HepG2 (cell line): ENCODE results near the gene DBN1. TPM values are rescaled to one million over a fixed set of nuclear protein-coding genes. Genes with fewer than 3 reads are reported as not detected.

Experiments
- ATAC-seq: fragments of 200-7000 bp; cut with Tn5 transposase; 3 replicates; pipeline ENCODE4 v1.9.1; 2020; ENCODE audit warnings: mild to moderate bottlenecking, moderate library complexity
- BruUV-seq: library from RNA; stranded (reverse); fragments of 400-500 nt; replicated peaks from 2 replicates; lab custom pipeline; 2021; lab: Mats Ljungman, UMichigan
- CTCF ChIA-PET: fragments of 300-600 bp; formaldehyde crosslinking; extraction: SDS; loops from one replicate; lab custom pipeline; 2021; ENCODE audit warnings: low total read pairs, inconsistent platforms, low intra/inter-chr PET ratio; lab: Yijun Ruan, JAX
- POLR2A ChIA-PET: fragments of 350-600 bp; sonication (Branson Sonifier 250); formaldehyde crosslinking; loops from one replicate; lab custom pipeline; 2020; ENCODE audit warnings: antibody characterized with exemption, inconsistent platforms; lab: Yijun Ruan, JAX
- DNase-seq: peaks from one replicate; pipeline ENCODE4 v3.0.0-alpha.2; 2015; ENCODE audit warnings: low spot score
- FAIRE-seq: peaks from 3 replicates; lab custom pipeline; 2011; peaks lifted over from hg19 to GRCh38; lab: Jason Lieb, UNC
- H2AFZ ChIP-seq: one replicate; pipeline ENCODE4 v1.6.1; 2011; ENCODE audit warnings: low read length, inconsistent platforms
- H3K27ac ChIP-seq: fragments of 300-600 bp; 3 replicates; pipeline ENCODE4 v1.8.0; 2011; ENCODE audit warnings: mixed run types, mild to moderate bottlenecking, mixed read lengths, low read length, inconsistent platforms; ENCODE audit not compliant: insufficient read depth; ENCODE audit errors: extremely low read length
- H3K27me3 ChIP-seq, 2 experiments: fragments of 200-600 bp in 1 of 2; 2 replicates in 1 of 2; 3 replicates in 1 of 2; pipeline versions ENCODE4 v1.6.0 to v1.8.0; 2011; ENCODE audit warnings: low read length in 2 of 2, mild to moderate bottlenecking in 2 of 2, moderate library complexity in 2 of 2, inconsistent platforms in 1 of 2; ENCODE audit not compliant: insufficient read depth in 2 of 2, control insufficient read depth in 1 of 2
- H3K36me3 ChIP-seq, 2 experiments: fragments of 200-600 bp in 1 of 2; replicated peaks in 1 of 2; 2 replicates in 1 of 2; 3 replicates in 1 of 2; pipeline versions ENCODE4 v1.5.1 to v1.8.0; 2011; ENCODE audit warnings: low read length in 2 of 2, inconsistent platforms in 1 of 2; ENCODE audit not compliant: insufficient read depth in 2 of 2, control insufficient read depth in 1 of 2
- H3K4me1 ChIP-seq: 2 replicates; pipeline ENCODE4 v1.5.1; 2012; ENCODE audit warnings: low read length, inconsistent platforms; ENCODE audit not compliant: insufficient read depth
- H3K4me2 ChIP-seq: 2 replicates; pipeline ENCODE4 v1.6.0; 2011; ENCODE audit warnings: low read depth, low read length, inconsistent platforms
- H3K4me3 ChIP-seq, 3 experiments: fragments of 200-600 bp in 1 of 3; sonication (generic), shearing (Covaris generic) in 1 of 3; replicated peaks in 1 of 3; 2 replicates each; pipeline ENCODE4 v1.5.1; 2011 to 2016; ENCODE audit warnings: low read length in 3 of 3, inconsistent platforms in 2 of 3, low read depth in 2 of 3, mild to moderate bottlenecking in 2 of 3, control low read depth in 1 of 3, mixed read lengths in 1 of 3; ENCODE audit not compliant: insufficient read depth in 1 of 3
- H3K79me2 ChIP-seq: one replicate; pipeline ENCODE4 v1.6.1; 2011; ENCODE audit warnings: low read length, inconsistent platforms; ENCODE audit not compliant: insufficient read depth
- H3K9ac ChIP-seq: 2 replicates; pipeline ENCODE4 v1.6.0; 2011; ENCODE audit warnings: mild to moderate bottlenecking, low read depth, low read length, inconsistent platforms; ENCODE audit not compliant: insufficient read depth
- H3K9me3 ChIP-seq: 2 replicates; pipeline ENCODE4 v1.5.1; 2012; ENCODE audit warnings: mild to moderate bottlenecking, low read length
- H4K20me1 ChIP-seq: 2 replicates; pipeline ENCODE4 v1.6.0; 2011; ENCODE audit warnings: inconsistent platforms, mild to moderate bottlenecking, low read length, moderate library complexity; ENCODE audit not compliant: insufficient read depth
- FOSL2 ChIP-seq: sonication (generic); formaldehyde crosslinking; IDR thresholded peaks from 2 replicates; pipeline ENCODE4 v1.4.0; 2020; ENCODE audit warnings: missing genetic modification reagents
- KLF13 ChIP-seq: sonication (generic); formaldehyde crosslinking; IDR thresholded peaks from 2 replicates; pipeline ENCODE4 v1.4.0; 2020; ENCODE audit warnings: mild to moderate bottlenecking, missing genetic modification reagents
- LCORL ChIP-seq, 2 experiments: fragments of 450-650 bp in 1 of 2; sonication (generic) in 1 of 2; formaldehyde crosslinking in 1 of 2; IDR thresholded peaks; 2 replicates each; pipeline versions ENCODE4 v1.5.0 to v1.6.1; 2017 to 2020; ENCODE audit warnings: antibody characterized with exemption in 1 of 2, missing genetic modification reagents in 1 of 2
- MED13 ChIP-seq: sonication (generic); formaldehyde crosslinking; IDR thresholded peaks from 2 replicates; pipeline ENCODE4 v1.5.0; 2020; ENCODE audit warnings: missing genetic modification reagents
- NPAS2 ChIP-seq: sonication (generic); formaldehyde crosslinking; IDR thresholded peaks from 2 replicates; pipeline ENCODE4 v1.8.0; 2022; ENCODE audit warnings: mild to moderate bottlenecking, missing genetic modification reagents, borderline replicate concordance
- NR2C2 ChIP-seq: sonication (generic); formaldehyde crosslinking; IDR thresholded peaks from 2 replicates; pipeline ENCODE4 v1.4.0; 2020; ENCODE audit warnings: missing genetic modification reagents, mild to moderate bottlenecking, moderate library complexity, borderline replicate concordance
- PATZ1 ChIP-seq: sonication (generic); formaldehyde crosslinking; IDR thresholded peaks from 2 replicates; pipeline ENCODE4 v1.4.0; 2020; ENCODE audit warnings: missing genetic modification reagents
- TAF1 ChIP-seq: sonication (generic); formaldehyde crosslinking; IDR thresholded peaks from 2 replicates; pipeline ENCODE4 v1.4.0; 2020; ENCODE audit warnings: missing genetic modification reagents
- UBTF ChIP-seq: sonication (generic); formaldehyde crosslinking; IDR thresholded peaks from 2 replicates; pipeline ENCODE4 v1.4.0; 2020; ENCODE audit warnings: mild to moderate bottlenecking, missing genetic modification reagents
- ZC3H13 ChIP-seq: sonication (generic); formaldehyde crosslinking; IDR thresholded peaks from 2 replicates; pipeline ENCODE4 v1.8.1; 2023; ENCODE audit warnings: mild to moderate bottlenecking, missing genetic modification reagents, moderate library complexity
- ZFX ChIP-seq: sonication (generic); formaldehyde crosslinking; IDR thresholded peaks from 2 replicates; pipeline ENCODE4 v1.4.0; 2020; ENCODE audit warnings: mild to moderate bottlenecking, low read depth, missing genetic modification reagents, moderate library complexity
- ZNF160 ChIP-seq: sonication (generic); formaldehyde crosslinking; IDR thresholded peaks from 2 replicates; pipeline ENCODE4 v1.8.0; 2022; ENCODE audit warnings: mild to moderate bottlenecking, inconsistent platforms, missing genetic modification reagents
- ZNF17 ChIP-seq: sonication (generic); formaldehyde crosslinking; IDR thresholded peaks from 2 replicates; pipeline ENCODE4 v1.5.0; 2020; ENCODE audit warnings: mild to moderate bottlenecking, missing genetic modification reagents
- ZNF256 ChIP-seq: sonication (generic); formaldehyde crosslinking; conservative IDR thresholded peaks from 2 replicates; pipeline ENCODE4 v1.4.0; 2020; ENCODE audit warnings: missing genetic modification reagents
- ZNF275 ChIP-seq: sonication (generic); formaldehyde crosslinking; IDR thresholded peaks from 2 replicates; pipeline ENCODE4 v1.8.0; 2022; ENCODE audit warnings: missing genetic modification reagents, mild to moderate bottlenecking, inconsistent platforms, borderline replicate concordance
- WGBS: methylation state at CpG from one replicate; pipeline ENCODE4 v1.1.6; 2017; ENCODE audit warnings: low lambda C conversion rate; 5-methylcytosine and 5-hydroxymethylcytosine counted together
- in situ Hi-C: cut with HindIII; loops from 2 replicates; pipeline ENCODE4 v1.10.0; 2017; ENCODE audit warnings: low pct_unique_long_range_greater_than_20kb; ENCODE audit not compliant: extremely low pct_ligation_motif_present
- intact Hi-C: fragments of 100-400 bp; cut with micrococcal nuclease; formaldehyde crosslinking; loops from one replicate; pipeline ENCODE4 v1.10.0; 2022; ENCODE audit not compliant: unreplicated experiment
- polyA plus RNA-seq, 8 experiments: library from polyadenylated mRNA; depleted of rRNA in 3 of 8; stranded (reverse) in 7 of 8; unstranded in 1 of 8; fragments of >200 nt; fragmentation: Illumina TruSeq in 4 of 8; extraction: Trizol in 4 of 8; gene quantifications; 2 replicates each; pipeline versions ENCODE4 v1.2.1 to v1.2.3, GENCODE V29; 2011 to 2016; ENCODE audit warnings: low read depth in 4 of 8, missing spikeins in 1 of 8, mixed read lengths in 1 of 8; ENCODE audit not compliant: insufficient read depth in 1 of 8
- total RNA-seq, 5 experiments: library from RNA; depleted of rRNA; stranded (reverse); fragments of >200 nt; fragmentation: Illumina TruSeq; extraction: Trizol; gene quantifications; 2 replicates each; pipeline ENCODE4 v1.2.3, GENCODE V29; 2016; ENCODE audit warnings: low read depth in 1 of 5

Gene DBN1
- total and polyA plus RNA-seq, 2 of the 13 experiments (the other 11 are each of a cell fraction or from before 2014, with no cell fraction given), result 27.0 to 37.3 TPM

- Histone ChIP-seq H3K9ac (peak overlapping the region; percentile 67), H3K79me2 (peaks cover 3% of the 10 kb centered on the region)
- TF ChIP-seq ZNF160 (CRISPR knock-in tag) (no peak), ZNF17 (CRISPR knock-in tag) (no peak), ZNF275 (no peak), ZFX (0 out of 2 replicates have a peak, but pooled peaks have one; percentile 1), KLF13 (0 out of 2 replicates have a peak, but pooled peaks have one; percentile 46), FOSL2 (peak; percentile 12; the same call in 1 of the 2 replicates), PATZ1 (CRISPR knock-in tag) (peak; percentile 92), UBTF (CRISPR knock-in tag) (peak; percentile 36; the same call in 1 of the 2 replicates), TAF1 (CRISPR knock-in tag) (peak; percentile 16; the same call in 1 of the 2 replicates), NPAS2 (CRISPR knock-in tag) (no peak), MED13 (CRISPR knock-in tag) (no peak), LCORL (IDR thresholded peaks at IDR 0.05) (no peak), LCORL (CRISPR knock-in tag; IDR thresholded peaks at IDR 0.05) (0 out of 2 replicates have a peak, but pooled peaks have one; percentile 23), NR2C2 (0 out of 2 replicates have a peak, but pooled peaks have one; percentile 15), ZC3H13 (CRISPR knock-in tag) (peak; percentile 39; the same call in 1 of the 2 replicates), ZNF256 (CRISPR knock-in tag) (no peak)
Observed at GRCh38 chr5:177472460-177473442, 683 bp downstream of the DBN1 start.

More at GRCh38 chr5:177472460-177473442, 683 bp downstream of the DBN1 start:
- ChIA-PET CTCF (no interaction called here), POLR2A (interaction anchor here (1.0 to 2.8 kb wide), 6 partner anchors 15 to 94 kb away, joined by 3 to 17 read pairs (median 7); no protein-coding TSS in a partner anchor)
- DNase-seq (peak; percentile 25), FAIRE-seq (no peak), ATAC-seq (peak; percentile 26)
- Histone ChIP-seq H3K4me3 (peak overlapping the region; percentile 65 to 77 (median 73)), H3K27me3 (no peaks in the 10 kb centered on the region), H3K36me3 (no peaks in the 10 kb centered on the region), H3K9me3 (no peaks in the 10 kb centered on the region), H2AFZ (no peak overlapping the region), H3K4me2 (peak overlapping the region; percentile 92), H3K27ac (no peak overlapping the region), H4K20me1 (peaks cover 9% of the 10 kb centered on the region; the same call in 1 of the 2 replicates), H3K4me1 (peaks cover 56% of the 10 kb centered on the region)
- intact Hi-C loops, result no loop called here
- 3% methylated on average over 6 of the region's 93 CpGs for WGBS
- BruUV-seq, result TSS peak; percentile 42
- in situ Hi-C loops, result loop anchor here (25.0 kb wide), 1 partner anchor 360 kb away; no protein-coding TSS in a partner anchor
